DMS53 treated with DMSO at 0.1 percent for 48 hours (cell line): ENCODE measurements around the gene NFATC2.

ENCODE experiments used
- DNase-seq: peaks from one replicate; lab custom pipeline; 2025; ENCODE audit not compliant: unreplicated experiment; lab: John Stamatoyannopoulos, UW

Gene NFATC2

DNA sequence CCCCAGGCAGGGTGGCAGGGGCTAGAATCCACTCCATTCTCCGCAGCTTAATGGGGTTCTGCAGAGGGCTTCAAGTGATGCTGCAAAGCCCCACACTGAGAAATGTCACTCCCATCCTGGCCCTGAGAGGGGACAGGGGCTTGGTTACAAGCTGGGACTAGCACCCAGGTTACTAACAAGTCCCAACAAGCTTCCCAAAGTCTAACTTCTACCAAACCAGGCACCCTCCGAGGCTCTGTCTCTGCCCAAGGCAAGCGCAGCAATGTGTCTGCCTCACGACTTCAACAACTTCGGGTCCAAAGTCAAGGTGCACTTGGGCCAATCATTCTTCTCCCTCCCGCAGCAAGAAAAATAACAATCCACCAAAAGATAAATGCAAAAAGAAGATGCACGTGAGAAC lies 45.6 kb downstream of the NFATC2 start:
- DNase-seq, result no peak

DNA sequence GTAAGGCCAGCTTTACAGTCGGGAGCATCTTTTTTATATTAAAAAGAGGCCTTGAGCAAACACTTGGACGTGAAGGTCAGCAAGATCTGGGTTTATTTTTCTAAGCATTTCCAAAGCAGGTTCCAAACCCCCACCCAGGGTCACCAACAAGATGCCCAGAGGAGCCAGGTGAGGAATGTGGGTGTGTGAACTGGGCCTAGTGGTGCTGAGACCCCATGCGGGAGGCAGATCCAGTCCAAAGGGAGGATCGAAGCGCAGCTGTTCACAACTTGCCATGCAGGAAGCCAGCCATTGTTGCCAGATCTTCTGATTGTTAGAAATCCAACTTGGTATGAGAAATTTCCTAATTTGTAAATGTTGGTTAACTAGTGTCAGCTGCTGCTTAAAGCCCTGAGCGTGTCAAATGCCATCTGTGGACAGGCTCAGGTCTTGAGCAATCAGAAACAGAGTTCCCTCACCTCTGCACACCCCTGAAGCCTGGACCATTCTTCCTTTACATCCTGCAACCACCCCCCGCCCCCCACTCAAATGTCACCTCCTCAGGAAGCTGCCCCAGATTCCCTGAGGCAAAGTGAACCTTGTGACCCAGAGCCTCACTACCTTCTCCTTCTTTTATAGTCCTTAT lies 46.5 kb downstream of the NFATC2 start:
- no peak for DNase-seq

DNA sequence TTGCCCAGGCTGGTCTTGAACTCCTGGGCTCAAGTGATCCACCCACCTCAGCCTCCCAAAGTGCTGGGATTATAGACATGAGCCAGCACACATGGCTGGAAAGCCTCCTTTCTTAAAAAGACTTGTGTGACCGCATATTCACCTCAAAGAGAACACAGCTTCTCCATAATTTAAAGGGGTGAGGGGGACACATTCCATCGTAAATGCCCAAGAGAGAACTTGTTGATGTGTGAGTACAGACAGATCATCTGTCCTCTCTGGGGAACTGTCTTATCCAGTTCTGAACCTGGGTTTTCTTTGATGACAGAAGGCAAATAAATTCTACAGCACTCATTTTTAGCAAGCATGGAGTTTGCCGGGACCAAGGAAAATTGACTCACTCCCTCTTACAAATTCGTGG lies 47.2 kb downstream of the NFATC2 start:
- no peak for DNase-seq

DNA sequence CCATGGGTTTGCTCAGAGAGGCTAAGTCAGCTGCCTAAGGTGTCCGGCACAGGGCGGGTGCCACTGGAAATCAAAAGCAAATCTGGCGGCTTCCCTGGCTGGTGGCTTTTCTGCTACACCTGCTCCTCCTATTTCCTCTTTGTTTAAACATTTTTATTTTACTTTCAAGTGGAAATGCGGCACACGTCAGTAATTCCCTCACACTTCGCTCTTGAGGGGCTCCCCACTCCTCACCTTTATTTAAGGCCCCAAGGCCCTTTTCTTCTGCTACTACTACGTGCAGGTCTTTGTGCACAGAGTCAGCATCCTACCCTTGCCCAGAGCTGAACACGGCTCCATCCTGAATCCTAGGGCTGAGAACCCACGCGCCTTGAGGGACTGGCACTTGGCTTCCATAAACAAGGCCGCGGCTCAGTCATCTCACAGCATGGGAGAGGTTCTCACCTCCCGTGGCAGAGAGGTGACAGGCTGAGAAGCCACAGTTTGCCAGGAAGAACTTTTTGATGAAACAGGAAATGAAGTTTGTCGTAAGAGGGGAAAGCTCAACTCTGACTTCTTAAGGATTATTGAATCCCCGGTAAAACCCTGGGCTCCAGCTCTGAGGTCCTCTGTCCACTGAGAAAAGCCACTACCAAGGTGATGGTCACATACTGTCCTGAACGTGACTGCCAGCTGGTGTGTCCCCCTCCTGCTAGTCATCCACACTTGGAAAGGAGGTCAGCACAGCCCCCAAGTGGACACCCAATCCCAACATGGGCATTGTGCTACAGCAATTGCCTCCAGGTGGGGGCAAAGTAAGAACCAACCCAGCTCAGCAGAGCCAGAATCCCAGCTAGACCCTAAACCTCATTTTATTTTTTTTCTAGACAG lies 48.0 kb downstream of the NFATC2 start:
- no peak for DNase-seq

DNA sequence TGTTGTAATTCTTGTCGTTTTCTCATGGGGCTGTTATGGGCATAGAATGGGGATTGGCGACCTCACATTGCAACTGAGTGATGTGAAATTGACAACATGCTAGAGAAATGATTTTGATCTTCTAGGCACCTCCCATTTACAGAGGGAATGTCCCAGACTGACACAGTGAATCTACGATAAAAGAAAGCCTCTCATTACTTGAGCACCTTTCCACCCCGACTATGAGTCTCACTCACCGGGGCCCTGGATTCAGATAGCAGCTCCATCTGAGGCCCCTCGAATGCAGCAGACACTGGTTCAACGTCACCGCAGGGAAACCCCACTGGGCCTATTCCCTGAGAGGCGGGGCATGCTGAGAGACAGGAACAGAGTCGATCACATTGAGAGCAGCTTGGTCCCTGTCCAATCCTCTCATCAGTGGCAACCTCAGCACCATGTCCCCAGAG lies 49.1 kb downstream of the NFATC2 start:
- DNase-seq, result no peak

DNA sequence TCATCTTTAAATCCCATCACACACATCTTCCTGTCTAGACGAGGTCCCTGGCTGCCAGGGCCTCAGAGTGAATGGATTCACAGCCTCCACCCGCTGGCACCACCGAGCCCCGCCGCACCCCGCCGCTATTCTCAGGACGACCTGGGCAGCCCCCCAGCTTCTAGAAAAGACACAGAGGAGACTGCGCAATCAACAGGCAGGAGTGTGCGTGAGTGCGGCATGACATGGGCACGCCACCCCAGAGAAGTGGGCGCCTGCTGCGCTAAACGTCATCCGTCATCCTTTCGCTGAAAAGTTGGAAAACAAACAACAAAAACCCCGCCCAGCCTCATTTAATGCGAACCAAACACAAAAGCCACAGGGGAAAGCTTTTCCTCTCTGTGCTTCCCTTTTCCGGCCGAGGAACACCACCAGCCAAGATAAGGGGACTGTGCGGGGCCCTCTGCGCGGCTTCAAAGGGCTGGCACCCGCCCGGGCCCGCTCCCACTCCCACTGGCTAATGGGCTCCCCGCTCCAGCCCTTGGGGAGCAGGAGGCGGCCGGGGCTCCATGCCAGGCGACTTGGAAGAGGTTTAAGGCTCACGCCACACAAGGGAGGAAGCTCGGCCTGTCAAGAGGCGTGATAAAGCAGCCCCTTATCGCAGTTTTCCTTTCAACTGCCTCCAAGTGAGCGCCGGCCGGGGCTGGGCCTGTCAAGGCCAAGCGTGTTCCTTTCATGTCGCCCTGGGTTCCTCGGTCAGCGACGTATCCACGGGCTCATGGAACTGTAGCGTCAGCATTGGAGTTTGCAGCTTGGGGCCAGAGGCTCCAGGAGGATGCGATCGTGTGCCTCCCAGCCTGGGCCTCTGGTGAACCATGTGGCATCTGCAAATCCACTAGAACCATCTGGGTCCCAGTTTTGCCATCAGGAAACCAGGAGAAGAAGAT lies 50.1 kb downstream of the NFATC2 start:
- DNase-seq, result no peak

DNA sequence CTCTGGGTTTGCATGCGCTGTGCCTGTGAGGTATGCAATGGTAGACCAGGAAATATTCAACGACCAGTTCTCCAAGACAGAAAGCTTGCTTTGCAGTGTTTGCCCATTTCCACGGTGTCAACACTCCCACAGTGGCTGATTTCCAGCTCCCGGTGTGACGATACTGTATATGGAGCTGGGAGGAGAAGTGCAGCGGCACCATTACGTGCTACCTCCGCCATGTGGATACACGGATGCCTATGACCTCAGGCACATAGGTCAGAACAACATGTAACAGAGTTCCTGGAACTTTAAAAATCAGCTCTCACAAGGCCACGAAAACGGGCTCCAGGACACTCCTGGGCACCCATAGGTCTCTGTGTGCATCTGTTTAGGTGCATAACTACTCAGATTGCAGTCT lies 51.1 kb downstream of the NFATC2 start:
- DNase-seq, result no peak

DNA sequence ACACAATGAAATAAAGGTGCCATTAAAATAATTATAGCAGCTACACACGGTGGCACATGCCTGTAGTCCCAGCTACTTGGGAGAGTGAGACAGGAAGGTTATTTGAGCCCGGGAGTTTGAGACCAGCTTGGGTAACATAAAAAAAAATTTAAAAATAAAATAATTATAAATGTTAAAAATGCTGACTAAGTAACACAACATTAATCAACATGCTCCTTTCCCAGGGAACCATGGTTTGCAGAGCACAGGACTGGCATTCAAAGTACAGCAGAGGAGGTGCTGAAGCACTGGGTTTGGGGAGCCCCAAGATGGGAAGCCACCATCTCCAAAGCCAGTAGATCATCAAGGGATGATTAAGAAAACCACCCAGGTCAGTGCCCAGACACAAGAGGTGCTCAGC lies 51.9 kb downstream of the NFATC2 start:
- no peak for DNase-seq

DNA sequence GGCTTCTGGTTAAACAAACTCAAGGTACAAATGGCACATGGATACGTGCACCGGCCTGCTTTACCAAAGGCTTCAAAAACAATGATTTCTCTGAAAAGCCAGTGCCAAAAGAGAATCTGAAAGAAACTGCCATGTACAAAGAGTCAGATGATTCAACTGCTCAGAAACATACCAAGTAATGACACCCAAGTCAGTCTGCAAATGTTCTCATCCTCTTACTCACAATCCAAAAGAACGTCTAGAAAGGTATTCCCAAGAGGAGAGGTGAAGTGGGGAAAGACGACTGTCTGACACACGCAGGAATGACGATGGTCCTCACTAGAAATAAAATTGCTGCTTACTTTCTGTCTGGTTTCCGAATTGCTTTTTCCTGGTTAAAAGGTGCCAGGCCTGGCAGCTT lies 52.9 kb downstream of the NFATC2 start:
- no peak for DNase-seq

DNA sequence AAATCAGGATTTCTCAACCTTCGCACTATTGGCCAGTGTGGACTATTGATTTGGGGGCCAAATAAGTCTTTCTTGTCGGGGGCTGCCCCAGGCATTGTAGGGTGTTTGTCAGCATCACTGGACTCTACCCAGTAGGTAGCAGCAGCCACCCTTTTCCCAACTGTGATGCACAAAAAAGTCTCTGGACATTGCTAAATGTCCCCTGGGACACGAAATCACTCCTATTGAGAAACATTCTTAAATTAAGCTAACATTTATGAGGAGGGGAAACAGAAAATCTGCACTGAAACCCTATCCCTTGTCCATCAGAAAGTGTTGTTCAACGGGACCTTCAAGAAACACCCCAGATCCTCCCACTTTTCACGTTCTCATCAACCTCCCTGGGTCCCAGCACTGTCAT lies 54.2 kb downstream of the NFATC2 start:
- no peak for DNase-seq

DNA sequence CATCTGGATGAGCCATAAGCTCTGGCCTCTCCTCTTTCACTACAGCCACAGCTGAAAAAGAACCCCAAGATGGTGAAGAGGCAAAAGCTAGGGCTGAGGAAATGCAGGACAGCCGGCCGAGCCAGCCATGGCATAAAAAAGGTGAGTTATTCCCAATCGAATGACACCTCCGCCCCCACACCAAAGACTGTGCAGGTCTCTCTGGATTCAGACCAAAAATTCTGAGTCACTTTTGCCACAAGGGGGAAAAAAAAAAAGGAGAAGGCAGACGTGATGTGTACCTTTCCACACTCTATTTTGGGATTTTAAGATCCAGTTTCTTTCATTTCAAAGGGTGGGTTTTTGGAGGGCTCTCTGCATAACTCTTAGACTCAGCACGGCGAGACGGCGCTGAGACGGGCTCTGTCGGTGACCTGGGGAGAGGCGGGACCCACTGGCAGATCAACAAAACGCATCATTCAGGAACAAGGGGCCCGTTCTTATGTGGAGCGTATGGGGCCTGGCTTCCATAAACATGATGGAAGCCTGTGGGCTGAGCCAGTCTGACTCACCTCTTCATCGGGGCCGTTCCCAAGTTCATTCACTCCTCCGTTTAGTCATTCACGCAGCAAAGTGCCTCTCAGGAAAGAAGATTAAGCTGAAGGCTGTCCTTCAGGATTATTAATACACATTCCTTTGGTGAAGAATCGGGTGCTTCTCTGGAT lies 54.8 kb downstream of the NFATC2 start:
- DNase-seq, result no peak

DNA sequence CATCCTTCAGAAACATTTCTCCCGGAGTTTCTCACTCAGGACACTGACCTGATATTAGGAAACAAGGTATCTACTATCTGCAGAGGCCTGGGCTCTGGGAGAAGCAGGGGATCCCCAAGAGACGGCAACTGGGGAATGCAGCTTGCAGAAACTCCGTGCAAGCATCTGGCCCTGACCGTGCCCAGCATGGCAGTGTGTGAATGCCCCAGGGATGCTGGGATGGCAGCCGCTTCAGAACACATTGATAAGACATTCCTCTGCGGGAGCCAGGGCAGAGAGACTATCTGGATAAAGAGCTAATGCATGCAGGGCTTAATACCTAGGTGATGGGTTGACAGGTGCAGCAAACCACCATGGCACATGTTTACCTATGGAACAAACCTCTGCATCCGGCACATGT lies 55.4 kb downstream of the NFATC2 start:
- DNase-seq, result no peak

DNA sequence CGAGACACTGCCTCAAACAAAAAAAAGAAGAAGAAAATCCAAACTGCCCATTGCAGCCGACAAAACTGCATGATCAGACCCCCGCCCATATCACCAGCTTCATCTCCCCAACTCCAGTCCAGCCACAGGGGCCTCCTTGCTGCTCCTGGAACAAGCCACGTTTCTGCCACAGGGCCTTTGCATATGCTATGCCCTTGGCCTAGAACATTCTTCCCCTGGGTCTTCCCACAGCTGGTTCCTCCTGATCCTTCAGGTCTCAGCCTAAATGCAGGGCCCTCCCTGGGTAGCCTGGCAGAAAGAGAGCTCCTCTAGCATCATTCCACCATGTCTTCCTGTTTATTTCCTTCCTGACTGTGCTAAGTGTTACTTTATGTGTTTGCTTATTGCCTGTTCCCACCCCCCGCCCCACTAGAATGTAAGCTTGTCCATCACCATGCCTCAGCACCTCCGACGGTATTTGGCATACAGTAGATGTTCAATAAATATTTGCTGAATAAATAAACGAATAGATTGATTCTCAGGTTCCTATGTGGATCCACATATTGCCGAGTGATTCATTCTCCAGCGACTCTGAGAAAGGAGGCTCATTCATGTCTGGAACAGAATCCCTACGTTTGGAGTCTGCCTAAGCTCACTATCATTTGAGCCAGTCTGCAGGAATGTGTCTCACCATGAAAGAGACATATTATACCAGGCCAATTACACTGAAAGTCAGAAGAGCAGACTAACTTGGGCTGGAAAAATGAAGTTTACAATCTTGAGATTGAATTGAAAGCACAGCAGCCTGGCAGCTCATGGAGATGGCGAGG lies 56.1 kb downstream of the NFATC2 start:
- no peak for DNase-seq

DNA sequence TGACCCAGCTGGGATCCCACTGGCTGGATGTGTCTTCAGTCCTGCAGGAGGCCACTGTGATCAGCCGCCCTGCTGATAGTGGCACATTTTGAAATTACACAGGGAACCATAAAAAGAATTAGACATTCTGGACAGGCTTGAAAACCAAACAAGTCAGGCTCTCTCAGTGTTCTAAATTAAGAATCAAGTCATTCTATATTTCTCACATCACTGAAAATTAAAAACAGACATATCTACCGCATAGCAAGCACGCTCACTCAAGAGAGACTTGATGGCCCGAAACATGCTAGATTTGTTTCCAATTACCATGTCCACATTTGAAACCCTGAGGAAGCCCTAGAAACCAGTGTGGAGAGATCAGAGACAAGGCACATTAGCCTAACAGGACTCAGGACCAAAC lies 57.7 kb downstream of the NFATC2 start:
- DNase-seq, result no peak

DNA sequence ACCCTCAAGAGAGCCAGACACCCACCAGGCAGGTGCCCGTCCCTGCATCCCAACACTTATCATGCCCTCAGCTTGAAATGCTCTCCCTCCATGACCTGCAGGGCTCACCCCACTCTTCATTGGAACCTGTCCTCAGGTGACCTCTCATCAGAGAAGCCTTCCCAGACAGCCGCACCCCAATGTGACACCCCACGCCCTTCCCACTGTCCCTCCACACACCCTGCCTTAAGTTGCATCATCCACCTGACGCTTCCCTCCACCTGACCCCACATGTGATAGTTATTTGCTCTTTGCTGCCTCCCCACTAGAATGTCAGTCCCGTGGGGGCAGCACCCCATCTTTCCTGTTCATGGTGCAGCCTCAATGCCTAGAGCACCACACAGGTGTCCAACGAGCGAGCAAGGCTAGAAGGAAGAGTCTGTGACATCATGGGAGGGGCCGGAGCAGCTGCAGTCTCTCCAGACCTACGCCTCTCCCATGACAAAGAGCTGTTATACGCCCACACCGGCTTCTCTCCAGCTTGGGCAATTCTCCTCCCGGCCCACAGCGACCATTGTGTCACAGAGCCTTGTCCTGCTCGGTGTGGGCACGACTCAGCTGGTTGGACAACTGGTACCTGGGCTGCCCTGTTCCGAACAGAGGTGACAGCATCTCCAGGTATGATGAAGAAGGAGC lies 58.2 kb downstream of the NFATC2 start:
- no peak for DNase-seq

DNA sequence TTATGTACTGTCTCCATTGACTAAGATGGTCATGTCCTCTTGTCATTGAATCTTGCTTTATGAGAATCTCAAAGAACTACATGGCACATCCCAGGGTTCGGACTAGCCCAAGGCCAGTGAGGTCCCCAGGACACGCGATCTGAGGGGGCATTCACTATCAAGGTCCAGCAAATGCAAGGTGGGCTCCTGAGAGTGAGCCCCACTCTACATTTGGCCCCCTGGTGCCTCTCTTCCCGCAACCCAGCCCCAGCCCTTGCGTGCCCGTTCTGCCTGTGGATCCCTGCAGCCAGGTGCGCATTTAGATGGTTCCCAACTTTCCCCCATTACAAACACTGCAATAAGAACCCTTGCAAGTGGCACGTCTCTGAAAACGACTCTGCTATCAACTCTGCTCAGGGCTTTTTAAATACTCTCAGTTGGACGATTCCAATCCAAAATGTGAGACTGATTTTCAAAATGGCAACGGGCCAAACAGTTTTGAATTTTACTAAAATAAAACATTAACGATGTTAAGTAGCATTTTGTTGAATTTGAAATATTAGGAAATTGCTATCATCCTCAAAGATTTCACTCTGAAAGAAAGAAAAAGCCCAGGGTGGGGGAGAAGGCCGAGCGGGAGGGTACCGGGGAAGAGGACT lies 59.6 kb downstream of the NFATC2 start:
- no peak for DNase-seq

DNA sequence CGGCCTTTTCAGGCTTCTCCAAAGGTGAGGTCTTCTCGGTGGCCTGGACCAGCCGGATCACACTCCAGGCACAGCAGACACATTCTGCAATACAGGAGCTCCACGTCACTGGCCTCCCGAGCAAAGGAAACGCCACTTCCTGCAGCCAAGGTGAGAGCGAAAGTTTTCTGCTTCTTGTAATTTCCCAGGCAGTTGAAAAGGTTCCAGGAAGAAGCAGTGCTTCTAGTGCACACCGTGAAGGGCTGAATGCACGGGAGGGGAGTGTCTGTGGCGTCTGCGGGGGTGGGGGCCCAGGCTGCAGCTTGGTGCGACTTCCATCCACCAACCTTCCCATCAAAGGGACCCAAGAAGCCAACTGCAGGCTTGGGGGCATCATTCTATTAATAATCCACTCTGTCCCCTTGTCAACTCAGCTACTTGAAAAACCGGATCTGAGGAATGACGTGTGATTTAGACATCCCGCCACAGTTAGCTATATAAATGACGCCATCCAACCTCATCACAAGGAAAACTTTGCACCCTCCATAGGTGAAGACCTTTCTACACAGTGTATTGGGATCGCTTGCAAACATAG lies 61.1 kb downstream of the NFATC2 start:
- no peak for DNase-seq

DNA sequence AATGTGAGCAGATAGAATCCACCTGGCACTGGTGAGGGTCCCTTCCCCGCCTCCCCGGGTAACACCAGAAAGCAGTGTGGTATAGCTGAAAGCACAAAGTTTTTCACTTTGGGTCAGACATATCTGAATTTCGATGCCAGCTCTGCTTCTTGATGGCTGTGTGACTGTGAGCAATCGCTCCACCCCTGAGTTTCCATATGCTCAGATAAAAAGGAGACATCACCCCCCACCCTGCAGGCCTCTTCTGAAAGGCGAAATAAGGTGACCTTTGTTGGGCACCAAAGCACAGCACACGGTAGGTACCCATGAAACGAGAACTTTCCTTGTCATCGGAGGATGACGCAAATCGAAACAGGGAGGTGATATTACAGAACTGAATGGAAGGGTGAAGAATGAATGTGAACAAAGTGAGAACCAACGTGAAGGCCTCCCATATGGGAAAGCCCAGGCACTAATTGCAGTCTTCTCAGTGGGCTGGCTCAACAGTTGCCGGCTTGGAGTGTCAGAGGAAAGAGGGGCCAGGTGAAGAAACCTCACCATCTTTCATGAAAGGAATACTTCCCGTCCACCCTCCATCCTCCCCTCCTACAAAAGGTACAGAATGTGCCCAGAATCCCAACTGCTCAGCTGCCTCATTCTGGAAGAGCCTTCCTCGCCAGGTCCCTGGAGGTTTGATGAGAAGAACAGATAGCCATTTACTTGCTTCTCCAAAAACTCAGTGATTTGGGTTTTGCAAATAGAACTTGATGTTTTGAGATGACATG lies 61.8 kb downstream of the NFATC2 start:
- DNase-seq, result no peak
